M059J (cell line): ENCODE measurements around the gene SMARCA2. TPM values are rescaled to one million over a fixed set of nuclear protein-coding genes. Genes with fewer than 3 reads are reported as not detected.
A peak's percentile ranks its signal among the peaks of the same experiment; 100 is the strongest.

Source experiments
- DNase-seq: peaks from one replicate; pipeline ENCODE4 v3.0.0-alpha.2; 2012; ENCODE audit warnings: low read depth
- total RNA-seq: library from RNA; depleted of rRNA; stranded (reverse); fragments of >200 nt; shearing (Covaris generic); gene quantifications from 2 replicates; pipeline ENCODE4 v1.2.3, GENCODE V29; 2014

Gene SMARCA2
- total RNA-seq, 1 experiment from 2014 or later: 75.0 TPM

GRCh38 chr9:2039294-2040180 is 24.4 kb downstream of the SMARCA2 start:
- DNase-seq: no peak

DNA sequence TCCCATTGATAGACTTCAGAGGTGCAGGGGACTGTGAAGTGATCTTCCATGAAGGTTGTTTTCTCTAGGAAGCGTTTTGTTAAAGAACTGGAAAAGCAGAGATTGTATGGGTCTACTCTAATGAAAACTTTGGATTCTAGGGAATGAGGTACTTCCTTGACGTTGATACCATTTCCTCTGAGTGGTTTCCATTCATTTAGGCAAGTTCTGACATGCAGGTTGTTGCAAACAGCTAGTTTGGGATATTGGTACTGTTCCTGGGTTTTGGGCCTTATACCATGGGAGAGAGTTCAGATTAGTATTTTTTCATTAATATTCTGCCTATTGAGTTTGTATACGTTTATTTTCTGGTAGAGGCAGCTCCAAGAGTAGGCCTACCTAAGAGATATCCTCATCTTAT is 25.7 kb downstream of the SMARCA2 start:
- no peak for DNase-seq

DNA sequence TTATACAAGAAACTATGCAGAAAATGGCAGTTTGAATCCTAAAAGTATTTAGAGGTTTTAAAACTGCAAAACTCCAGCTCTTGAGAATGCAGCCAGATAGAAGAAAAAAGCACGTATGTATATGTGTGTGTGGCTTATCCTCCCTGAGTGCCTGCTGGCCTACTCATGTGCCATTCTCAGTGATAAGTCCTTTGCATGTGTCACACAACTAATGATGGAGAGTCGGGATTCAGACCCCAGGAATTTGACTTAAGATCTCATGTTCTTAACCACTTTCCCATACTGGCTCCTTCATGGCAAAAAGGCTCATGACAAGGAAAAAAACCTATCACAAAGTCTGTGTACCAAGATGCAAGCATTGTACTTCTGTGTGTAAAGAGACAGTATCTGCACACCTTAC is 26.6 kb downstream of the SMARCA2 start:
- no peak for DNase-seq

DNA sequence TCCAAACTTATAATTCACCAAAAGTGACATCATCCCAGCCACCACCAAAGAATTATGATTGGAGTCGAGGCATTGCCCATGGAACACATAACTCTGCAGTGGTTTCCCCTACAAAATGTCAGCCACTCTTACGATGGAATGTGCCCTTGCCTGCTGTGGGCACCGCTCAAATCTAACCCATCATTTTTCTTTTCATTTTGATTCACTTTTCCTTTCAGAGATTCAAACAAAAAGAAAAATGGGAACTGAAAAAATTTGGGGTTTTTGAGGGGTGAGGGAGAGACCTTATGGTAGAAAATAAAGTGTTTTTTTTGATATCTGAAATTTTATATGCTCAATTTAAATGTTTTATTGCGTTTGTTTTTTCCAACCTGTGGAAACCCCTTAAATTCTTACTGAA is 28.1 kb downstream of the SMARCA2 start:
- no peak for DNase-seq

- no peak for DNase-seq
Observed at GRCh38 chr9:2043881-2044462, 28.8 kb downstream of the SMARCA2 start.

DNA sequence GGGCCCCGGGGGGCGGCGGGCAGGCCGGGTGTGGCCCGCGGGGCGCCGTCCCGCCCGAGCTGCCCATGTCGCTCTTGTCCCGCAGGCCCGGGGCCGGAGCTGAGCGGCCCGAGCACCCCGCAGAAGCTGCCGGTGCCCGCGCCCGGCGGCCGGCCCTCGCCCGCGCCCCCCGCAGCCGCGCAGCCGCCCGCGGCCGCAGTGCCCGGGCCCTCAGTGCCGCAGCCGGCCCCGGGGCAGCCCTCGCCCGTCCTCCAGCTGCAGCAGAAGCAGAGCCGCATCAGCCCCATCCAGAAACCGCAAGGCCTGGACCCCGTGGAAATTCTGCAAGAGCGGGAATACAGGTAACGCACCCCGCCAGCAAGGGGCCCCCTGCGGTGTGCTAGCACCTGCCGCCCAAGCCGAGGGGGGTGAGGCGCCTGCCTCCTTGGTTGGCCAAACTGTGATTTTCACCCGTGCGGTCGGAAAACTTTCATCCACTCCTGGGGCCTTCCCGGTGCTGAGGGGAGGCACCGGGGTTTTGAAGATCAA is 32.1 kb downstream of the SMARCA2 start:
- DNase-seq: no peak

GRCh38 chr9:2047916-2048315 is 32.8 kb downstream of the SMARCA2 start:
- no peak for DNase-seq

GRCh38 chr9:2050236-2050635 is 35.1 kb downstream of the SMARCA2 start:
- peak; percentile 22 for DNase-seq

DNA sequence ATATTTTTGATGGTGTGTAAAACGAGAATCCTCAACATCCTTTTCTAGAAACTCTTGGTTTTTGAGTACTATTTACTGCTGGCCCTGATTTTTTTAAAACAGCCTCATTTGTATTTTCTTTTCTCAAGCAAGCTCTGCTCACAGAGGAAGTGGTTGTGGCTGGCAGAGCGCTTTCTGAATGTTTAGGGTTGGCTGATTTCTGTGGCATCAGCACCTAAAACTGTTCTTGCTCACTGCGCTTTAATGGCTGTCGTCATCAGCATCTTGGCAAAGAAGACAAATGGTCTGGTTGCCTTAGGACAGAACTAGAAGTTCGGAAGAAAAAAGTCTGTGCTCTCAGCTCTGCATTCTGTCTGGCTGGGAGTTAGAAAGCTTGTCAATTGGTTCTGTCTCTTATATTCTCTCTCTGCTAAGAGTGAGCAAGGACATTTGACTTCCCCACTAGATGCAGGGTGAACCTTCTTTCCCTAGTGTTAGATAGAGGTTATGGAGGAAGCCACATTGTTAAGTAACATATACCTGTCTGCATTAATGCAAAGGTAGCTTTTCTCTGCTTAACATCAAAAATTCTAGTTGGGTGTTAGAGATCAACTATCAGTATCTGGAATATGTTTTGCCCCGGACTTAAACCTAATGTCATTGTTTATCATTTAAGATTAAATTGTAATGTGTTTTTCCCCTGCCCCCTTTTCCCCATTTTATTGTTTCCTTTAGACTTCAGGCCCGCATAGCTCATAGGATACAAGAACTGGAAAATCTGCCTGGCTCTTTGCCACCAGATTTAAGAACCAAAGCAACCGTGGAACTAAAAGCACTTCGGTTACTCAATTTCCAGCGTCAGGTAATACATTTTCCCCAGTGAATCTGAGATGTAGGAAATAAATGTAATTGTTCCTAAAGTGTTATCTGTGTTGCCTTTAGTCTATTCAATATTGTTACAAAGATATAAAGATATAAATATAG is 39.0 kb downstream of the SMARCA2 start:
- peak; percentile 91 for DNase-seq

GRCh38 chr9:2055203-2055658 is 40.1 kb downstream of the SMARCA2 start:
- peak; percentile 79 for DNase-seq

- DNase-seq: peak; percentile 42
Observed at GRCh38 chr9:2059274-2059929, 44.3 kb downstream of the SMARCA2 start.

DNA sequence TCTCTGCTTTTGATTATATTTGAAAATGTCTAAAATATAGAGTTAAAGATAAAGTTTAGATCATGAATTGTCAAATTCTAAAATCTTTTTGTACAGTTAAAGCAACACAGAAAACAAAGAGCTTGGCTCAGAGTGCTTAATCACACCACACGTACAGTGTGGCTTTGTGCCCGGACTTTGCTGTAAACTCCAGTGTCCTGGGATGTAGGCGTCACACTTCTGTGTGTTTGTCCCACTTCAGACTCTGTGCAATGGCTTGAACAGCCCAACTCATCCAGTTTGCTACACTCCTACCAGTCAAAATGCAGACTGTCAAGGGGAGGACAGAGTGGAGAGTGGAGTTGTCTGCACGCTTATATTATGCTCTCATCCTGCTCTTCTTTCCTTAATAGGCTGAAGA is 45.3 kb downstream of the SMARCA2 start:
- DNase-seq: no peak

DNA sequence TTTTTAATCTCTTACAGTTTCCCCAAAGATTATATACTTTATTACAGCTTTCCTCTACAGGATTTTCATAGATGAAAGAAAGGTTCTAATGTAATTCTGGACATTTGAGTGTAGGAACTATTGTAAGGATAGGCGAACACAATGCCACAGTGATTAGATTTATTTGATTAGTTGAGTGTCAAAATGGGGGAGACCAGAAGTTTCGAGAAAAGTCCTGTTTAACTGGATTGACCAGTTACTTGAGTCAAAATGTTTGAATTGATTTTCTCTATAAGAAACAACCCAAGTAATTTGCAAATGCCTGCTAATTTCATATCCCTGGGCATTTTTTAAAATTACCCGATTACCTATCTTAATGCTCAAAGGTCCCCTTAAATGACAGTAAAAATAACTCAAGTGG is 50.6 kb downstream of the SMARCA2 start:
- no peak for DNase-seq

GRCh38 chr9:2066312-2067273 is 51.4 kb downstream of the SMARCA2 start:
- DNase-seq: peak; percentile 55

GRCh38 chr9:2072752-2073405 is 57.7 kb downstream of the SMARCA2 start:
- no peak for DNase-seq

DNA sequence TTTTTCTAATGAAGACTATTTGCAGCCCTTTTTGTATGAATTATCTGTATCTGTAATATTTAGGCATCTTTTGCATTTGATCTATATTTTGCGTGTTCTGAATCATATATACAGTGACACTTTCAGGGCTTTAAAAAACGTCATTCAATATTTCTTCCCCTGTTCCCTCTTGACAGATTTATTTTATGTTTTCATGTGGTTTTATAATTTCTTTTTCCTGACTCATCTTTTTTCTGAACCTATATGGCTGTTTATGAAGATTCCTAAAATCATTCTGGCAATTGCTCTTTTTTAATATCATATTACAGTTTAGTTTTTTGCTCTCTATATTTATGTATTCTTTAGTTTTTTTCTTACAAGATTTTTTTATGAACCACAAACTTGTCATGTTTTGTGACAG is 67.6 kb downstream of the SMARCA2 start:
- no peak for DNase-seq

DNA sequence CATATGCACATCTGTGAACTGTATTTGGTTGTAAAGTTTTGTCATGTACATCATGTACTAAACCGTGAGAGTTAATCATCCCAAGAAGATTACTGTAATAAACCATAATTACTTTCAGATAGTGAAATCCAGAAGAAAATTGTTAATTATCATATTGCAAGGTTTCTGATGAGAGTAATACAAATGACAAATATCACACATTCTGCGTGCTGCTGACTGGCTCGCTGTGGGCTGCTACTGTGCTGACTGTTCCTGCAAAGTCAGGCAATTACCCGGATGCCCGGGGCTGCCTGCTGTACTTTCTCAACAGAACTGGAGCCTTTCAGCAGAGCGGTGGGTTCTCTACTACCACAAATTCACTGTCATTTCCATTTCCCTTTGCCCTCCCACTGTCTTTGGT is 68.3 kb downstream of the SMARCA2 start:
- DNase-seq: no peak

- no peak for DNase-seq
Observed at GRCh38 chr9:2085716-2086115, 70.6 kb downstream of the SMARCA2 start.

DNA sequence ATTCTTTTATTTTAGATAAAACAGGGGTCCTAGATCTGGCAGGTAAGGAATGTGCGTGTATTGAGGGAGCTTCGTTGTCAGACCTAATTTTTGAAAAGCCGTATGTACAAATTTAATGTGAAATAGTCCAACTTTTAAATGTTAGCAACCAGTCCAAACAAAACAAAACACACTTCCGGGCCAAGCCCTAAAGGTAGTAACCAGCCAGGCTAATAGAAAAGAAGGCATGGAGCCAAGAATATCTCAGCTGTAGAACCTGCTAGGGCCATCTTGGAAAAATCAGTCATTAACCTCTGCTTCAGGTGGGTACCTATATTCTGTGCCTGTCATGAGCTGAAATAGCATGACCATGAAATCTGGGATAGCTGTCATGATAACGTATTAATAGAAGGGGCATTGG is 71.0 kb downstream of the SMARCA2 start:
- no peak for DNase-seq

DNA sequence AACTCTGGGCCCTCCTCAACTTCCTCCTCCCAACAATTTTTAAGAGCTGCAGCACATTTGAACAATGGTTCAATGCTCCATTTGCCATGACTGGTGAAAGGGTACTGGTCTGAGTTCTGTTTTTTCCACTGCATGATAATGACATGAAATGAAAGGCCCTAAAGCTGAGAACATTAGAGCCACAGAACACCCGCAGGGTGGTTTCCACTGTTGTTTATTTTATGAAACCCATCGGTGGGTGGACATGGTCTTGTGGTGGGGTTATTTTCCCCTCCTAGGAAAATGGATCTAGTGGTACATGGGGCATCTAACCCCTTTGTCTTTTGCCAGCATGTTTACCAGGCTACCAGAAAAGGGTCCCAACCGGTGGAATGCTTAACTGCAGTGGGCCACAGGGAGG is 71.8 kb downstream of the SMARCA2 start:
- DNase-seq: no peak
